DND-41 (cell line): ENCODE results near the gene PDCD1LG2.

Source experiments
- ATAC-seq: fragments of 200-7000 bp; cut with Tn5 transposase; 3 replicates; pipeline ENCODE4 v1.9.1; 2021; ENCODE audit warnings: low read depth; ENCODE audit not compliant: insufficient read depth
- DNase-seq: peaks from one replicate; pipeline ENCODE4 v3.0.0-alpha.2; 2020
- H2AFZ ChIP-seq: 2 replicates; pipeline ENCODE4 v1.6.0; 2012; ENCODE audit warnings: low read depth, low read length
- H3K27ac ChIP-seq: 2 replicates; pipeline ENCODE4 v1.5.1; 2012; ENCODE audit warnings: low read length, inconsistent platforms
- H3K27me3 ChIP-seq: fragments of 200-600 bp; sonication (generic); 2 replicates; pipeline ENCODE4 v1.6.0; 2012; ENCODE audit warnings: low read length, mild to moderate bottlenecking, inconsistent platforms; ENCODE audit not compliant: insufficient read depth, poor library complexity
- H3K36me3 ChIP-seq: 2 replicates; pipeline ENCODE4 v1.5.1; 2012; ENCODE audit warnings: low read length, inconsistent platforms; ENCODE audit not compliant: insufficient read depth
- H3K4me1 ChIP-seq: 2 replicates; pipeline ENCODE4 v1.5.1; 2012; ENCODE audit warnings: mild to moderate bottlenecking, low read length; ENCODE audit not compliant: insufficient read depth
- H3K4me2 ChIP-seq: 2 replicates; pipeline ENCODE4 v1.6.0; 2012; ENCODE audit warnings: mild to moderate bottlenecking, moderate library complexity, low read length, inconsistent platforms; ENCODE audit not compliant: insufficient read depth
- H3K4me3 ChIP-seq, 2 experiments: fragments of 200-600 bp in 1 of 2; shearing (Covaris generic) in 1 of 2; 2 replicates each; pipeline ENCODE4 v1.5.1; 2012 to 2016; ENCODE audit warnings: inconsistent platforms in 2 of 2, low read length in 2 of 2, mild to moderate bottlenecking in 2 of 2, low read depth in 1 of 2, moderate library complexity in 1 of 2
- H3K79me2 ChIP-seq: 2 replicates; pipeline ENCODE4 v1.6.0; 2012; ENCODE audit warnings: low read length, inconsistent platforms; ENCODE audit not compliant: insufficient read depth
- H3K9ac ChIP-seq: 2 replicates; pipeline ENCODE4 v1.6.0; 2012; ENCODE audit warnings: low read depth, mild to moderate bottlenecking, inconsistent platforms, low read length, moderate library complexity
- H3K9me3 ChIP-seq: 2 replicates; pipeline ENCODE4 v1.5.1; 2012; ENCODE audit warnings: low read length, moderate library complexity, mild to moderate bottlenecking, inconsistent platforms; ENCODE audit not compliant: insufficient read depth, severe bottlenecking
- H4K20me1 ChIP-seq: 2 replicates; pipeline ENCODE4 v1.6.0; 2012; ENCODE audit warnings: low read length; ENCODE audit not compliant: insufficient read depth
- CTCF ChIP-seq: IDR thresholded peaks from 2 replicates; pipeline ENCODE4 v1.5.1; 2012; ENCODE audit warnings: borderline replicate concordance, low read length, moderate library complexity, mild to moderate bottlenecking; ENCODE audit not compliant: poor library complexity, severe bottlenecking; ENCODE audit errors: extremely low read depth
- EZH2 ChIP-seq: IDR thresholded peaks from 3 replicates; pipeline ENCODE4 v1.6.1; 2012; ENCODE audit warnings: borderline replicate concordance, low read depth, mild to moderate bottlenecking, moderate library complexity, low read length, inconsistent platforms; ENCODE audit not compliant: severe bottlenecking

The PDCD1LG2 gene

GRCh38 chr9:5509573-5509972 is 758 bp upstream of the PDCD1LG2 start:
- TF ChIP-seq EZH2 = no peak
- no peak for TF ChIP-seq CTCF
- DNase-seq (no peak), ATAC-seq (no peak)
- Histone ChIP-seq H3K27ac (no peak overlapping the region), H3K4me2 (no peak overlapping the region), H3K79me2 (no peaks in the 10 kb centered on the region), H3K4me1 (no peaks in the 10 kb centered on the region), H3K27me3 (no peaks in the 10 kb centered on the region), H3K4me3 (no peak overlapping the region), H3K9me3 (no peaks in the 10 kb centered on the region), H3K9ac (no peak overlapping the region), H4K20me1 (no peaks in the 10 kb centered on the region), H2AFZ (no peak overlapping the region), H3K36me3 (no peaks in the 10 kb centered on the region)

DNA sequence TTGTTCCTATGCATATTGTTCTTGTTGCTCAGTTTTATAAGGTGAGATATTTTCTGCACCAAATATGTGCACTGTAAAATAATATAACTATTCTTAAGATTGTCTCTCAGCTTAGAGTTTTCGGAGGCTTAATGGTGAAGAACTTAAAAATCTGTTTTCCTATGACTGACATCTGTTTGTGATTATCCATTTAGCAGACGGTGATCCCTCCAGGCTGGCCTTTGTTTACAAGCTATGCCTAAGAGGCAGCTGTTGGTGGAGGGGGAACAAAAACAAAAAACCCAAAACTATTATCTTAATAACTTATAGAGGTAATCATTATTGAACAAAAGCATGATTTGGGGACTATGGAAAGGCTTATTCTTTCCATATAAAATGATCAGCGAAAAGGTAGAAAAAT is 658 bp downstream of the PDCD1LG2 start:
- H3K4me2 ChIP-seq = no peak overlapping the region

DNA sequence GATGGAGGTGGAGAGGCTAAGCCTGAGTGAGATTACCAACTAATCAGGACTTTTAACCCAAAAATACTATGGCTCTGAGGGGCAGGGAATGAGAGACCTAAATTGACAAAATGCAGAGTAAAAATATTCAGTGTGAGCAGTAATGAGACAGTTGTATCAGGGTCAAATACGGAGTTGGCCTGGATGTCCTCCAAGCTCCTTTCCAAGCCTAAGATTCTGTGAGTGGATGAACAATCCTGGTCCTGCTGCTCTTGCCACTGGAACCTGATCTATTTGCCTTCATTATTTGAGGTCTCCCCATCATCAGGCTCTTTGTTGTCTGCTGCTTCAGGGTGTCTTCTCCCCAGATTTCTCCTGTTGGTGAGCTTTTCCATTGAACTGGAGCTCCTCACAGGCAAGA is 1.1 kb downstream of the PDCD1LG2 start:
- no peak for DNase-seq

More for the DNA sequence above, 658 bp downstream of the PDCD1LG2 start:
- Histone ChIP-seq H3K4me3 (no peak overlapping the region), H4K20me1 (no peaks in the 10 kb centered on the region), H3K4me1 (no peaks in the 10 kb centered on the region), H3K27me3 (no peaks in the 10 kb centered on the region), H2AFZ (no peak overlapping the region), H3K36me3 (no peaks in the 10 kb centered on the region), H3K9me3 (no peaks in the 10 kb centered on the region), H3K27ac (no peak overlapping the region), H3K9ac (no peak overlapping the region), H3K79me2 (no peaks in the 10 kb centered on the region)
- no peak for TF ChIP-seq EZH2
- no peak for TF ChIP-seq CTCF
- DNase-seq = no peak
- no peak for ATAC-seq

GRCh38 chr9:5511935-5512580 is 1.7 kb downstream of the PDCD1LG2 start:
- no peaks in the 10 kb centered on the region for H3K79me2 ChIP-seq
- ATAC-seq (no peak), DNase-seq (no peak)
- H3K4me3 ChIP-seq = no peak overlapping the region
- no peak overlapping the region for H3K27ac ChIP-seq
- H3K4me2 ChIP-seq = no peak overlapping the region
- H3K4me1 ChIP-seq = no peaks in the 10 kb centered on the region
- no peak overlapping the region for H3K9ac ChIP-seq
- no peak overlapping the region for H2AFZ ChIP-seq
- no peaks in the 10 kb centered on the region for H3K27me3 ChIP-seq
- no peak for TF ChIP-seq EZH2
- no peak for TF ChIP-seq CTCF
- H3K9me3 ChIP-seq = no peaks in the 10 kb centered on the region
- H3K36me3 ChIP-seq = no peaks in the 10 kb centered on the region
- H4K20me1 ChIP-seq = no peaks in the 10 kb centered on the region

More for the DNA sequence above, 1.1 kb downstream of the PDCD1LG2 start:
- TF ChIP-seq EZH2 = no peak
- no peaks in the 10 kb centered on the region for H3K79me2 ChIP-seq
- no peak overlapping the region for H3K9ac ChIP-seq
- no peak overlapping the region for H3K4me3 ChIP-seq
- no peak overlapping the region for H2AFZ ChIP-seq
- H3K36me3 ChIP-seq = no peaks in the 10 kb centered on the region
- no peaks in the 10 kb centered on the region for H3K4me1 ChIP-seq
- H4K20me1 ChIP-seq = no peaks in the 10 kb centered on the region
- H3K27me3 ChIP-seq = no peaks in the 10 kb centered on the region
- ATAC-seq = no peak
- H3K9me3 ChIP-seq = no peaks in the 10 kb centered on the region
- H3K4me2 ChIP-seq = no peak overlapping the region
- H3K27ac ChIP-seq = no peak overlapping the region
